SHP77 (cell line): ENCODE results near the gene GCNT1.
"Not testable (repeated sequence)": the region's sequence is repeated elsewhere in the genome, so short reads cannot be mapped to it uniquely, and the experiment has no call there.

Source experiments
- DNase-seq, 2 experiments: peaks; one replicate each; lab custom pipeline; 2025; lab: John Stamatoyannopoulos, UW

GCNT1 gene

GRCh38 chr9:76491056-76491455 is 32.1 kb downstream of the GCNT1 start:
- not testable (repeated sequence) for DNase-seq

- DNase-seq, result not testable (repeated sequence)
These were observed 34.5 kb downstream of the GCNT1 start for GRCh38 chr9:76493496-76493895.

- no peak for DNase-seq
These were observed 41.1 kb downstream of the GCNT1 start for GRCh38 chr9:76500061-76500460.

GRCh38 chr9:76502746-76503145 is 43.8 kb downstream of the GCNT1 start:
- DNase-seq, result no peak

- no peak for DNase-seq
These were observed 51.1 kb downstream of the GCNT1 start for GRCh38 chr9:76510041-76510440.

- DNase-seq, result no peak
These were observed 51.5 kb downstream of the GCNT1 start for GRCh38 chr9:76510446-76510845.

GRCh38 chr9:76512826-76513225 is 53.8 kb downstream of the GCNT1 start:
- no peak for DNase-seq

GRCh38 chr9:76516350-76516749 is 57.4 kb downstream of the GCNT1 start:
- DNase-seq, result peak in 1 of 2 experiments; percentile 6

- no peak for DNase-seq
These were observed 57.9 kb downstream of the GCNT1 start for GRCh38 chr9:76516871-76517270.

- DNase-seq, result no peak
These were observed 60.3 kb downstream of the GCNT1 start for GRCh38 chr9:76519075-76519835.

- DNase-seq, result no peak
These were observed 62.3 kb downstream of the GCNT1 start for GRCh38 chr9:76521244-76521681.

GRCh38 chr9:76521906-76522305 is 62.9 kb downstream of the GCNT1 start:
- no peak for DNase-seq

GRCh38 chr9:76523617-76524200 is 64.7 kb downstream of the GCNT1 start:
- DNase-seq, result not testable (repeated sequence)

GRCh38 chr9:76525196-76525595 is 66.2 kb downstream of the GCNT1 start:
- DNase-seq, result no peak

- no peak for DNase-seq
These were observed 67.0 kb downstream of the GCNT1 start for GRCh38 chr9:76526026-76526425.

GRCh38 chr9:76528056-76528455 is 69.1 kb downstream of the GCNT1 start:
- DNase-seq, result no peak

GRCh38 chr9:76528642-76529190 is 69.7 kb downstream of the GCNT1 start:
- peak; percentile 23 to 24 for DNase-seq

GRCh38 chr9:76529653-76530052 is 70.7 kb downstream of the GCNT1 start:
- no peak for DNase-seq

- DNase-seq, result no peak
These were observed 71.6 kb downstream of the GCNT1 start for GRCh38 chr9:76530458-76531110.

GRCh38 chr9:76531231-76531780 is 72.3 kb downstream of the GCNT1 start:
- DNase-seq, result no peak

GRCh38 chr9:76532877-76533276 is 73.9 kb downstream of the GCNT1 start:
- DNase-seq, result not testable (repeated sequence)

- no peak for DNase-seq
These were observed 75.0 kb downstream of the GCNT1 start for GRCh38 chr9:76534026-76534425.
